Suppressor macrophage (primary cell): ENCODE results near the gene BABAM2.
"Not testable (repeated sequence)": the region's sequence is repeated elsewhere in the genome, so short reads cannot be mapped to it uniquely, and the experiment has no call there.

Experiments used
- DNase-seq, 4 experiments: peaks; one replicate each; pipeline ENCODE4 v3.0.0-alpha.2; 2020 to 2022

The BABAM2 gene

GRCh38 chr2:27881815-27882583 lies 8.5 kb upstream of the BABAM2 start:
- DNase-seq, result not testable (repeated sequence)

GRCh38 chr2:27882584-27882922 lies 8.0 kb upstream of the BABAM2 start:
- not testable (repeated sequence) for DNase-seq

- no peak for DNase-seq
These were observed 5.9 kb upstream of the BABAM2 start for GRCh38 chr2:27884601-27885000.

- DNase-seq, result no peak
These were observed 5.3 kb upstream of the BABAM2 start for GRCh38 chr2:27885234-27885633.

- DNase-seq, result no peak
These were observed 4.9 kb upstream of the BABAM2 start for GRCh38 chr2:27885661-27886060.

GRCh38 chr2:27886322-27886721 lies 4.2 kb upstream of the BABAM2 start:
- no peak for DNase-seq

- no peak for DNase-seq
These were observed 3.4 kb upstream of the BABAM2 start for GRCh38 chr2:27887111-27887510.

GRCh38 chr2:27887830-27888229 lies 2.7 kb upstream of the BABAM2 start:
- no peak for DNase-seq

GRCh38 chr2:27888790-27889189 lies 1.7 kb upstream of the BABAM2 start:
- DNase-seq, result no peak

GRCh38 chr2:27889774-27890145 lies 769 bp upstream of the BABAM2 start:
- DNase-seq, result peak in 2 of 4 experiments; percentile 7 to 8

GRCh38 chr2:27890924-27891672 lies 569 bp downstream of the BABAM2 start:
- DNase-seq, result peak; percentile 92 to 97 (median 95)

- DNase-seq, result peak in 1 of 4 experiments; percentile 11
These were observed 1.2 kb downstream of the BABAM2 start for GRCh38 chr2:27891673-27892105.

- DNase-seq, result peak in 1 of 4 experiments; percentile 24
These were observed 2.5 kb downstream of the BABAM2 start for GRCh38 chr2:27893006-27893405.

- peak; percentile 30 to 72 (median 52) for DNase-seq
These were observed 7.2 kb downstream of the BABAM2 start for GRCh38 chr2:27897717-27898116.

GRCh38 chr2:27901234-27901633 lies 10.7 kb downstream of the BABAM2 start:
- DNase-seq, result peak; percentile 49 to 84 (median 72)

GRCh38 chr2:27902098-27902497 lies 11.6 kb downstream of the BABAM2 start:
- no peak for DNase-seq

- DNase-seq, result no peak
These were observed 12.5 kb downstream of the BABAM2 start for GRCh38 chr2:27903018-27903417.

- peak in 2 of 4 experiments; percentile 8 to 35 for DNase-seq
These were observed 13.3 kb downstream of the BABAM2 start for GRCh38 chr2:27903649-27904404.

- no peak for DNase-seq
These were observed 13.8 kb downstream of the BABAM2 start for GRCh38 chr2:27904405-27904665.

GRCh38 chr2:27906074-27906473 lies 15.5 kb downstream of the BABAM2 start:
- no peak for DNase-seq

GRCh38 chr2:27907547-27907946 lies 17.0 kb downstream of the BABAM2 start:
- DNase-seq, result no peak

- no peak for DNase-seq
These were observed 19.4 kb downstream of the BABAM2 start for GRCh38 chr2:27909901-27910300.

- no peak for DNase-seq
These were observed 21.1 kb downstream of the BABAM2 start for GRCh38 chr2:27911458-27912210.
